Ectodermal cell (in vitro differentiated cells): ENCODE measurements around the gene TATDN2.

ENCODE experiments used
- H3K27ac ChIP-seq: 2 replicates; pipeline ENCODE4 v1.7.0; 2013; ENCODE audit warnings: mild to moderate bottlenecking, low read depth, low read length; ENCODE audit not compliant: insufficient read depth, poor library complexity, severe bottlenecking
- H3K27me3 ChIP-seq: 2 replicates; pipeline ENCODE4 v1.7.0; 2013; ENCODE audit warnings: mild to moderate bottlenecking, low read length; ENCODE audit not compliant: insufficient read depth, control insufficient read depth, poor library complexity, severe bottlenecking
- H3K36me3 ChIP-seq: one replicate; pipeline ENCODE4 v1.7.0; 2013; ENCODE audit warnings: low read length; ENCODE audit not compliant: control insufficient read depth, insufficient read depth
- H3K4me1 ChIP-seq: one replicate; pipeline ENCODE4 v1.7.0; 2013; ENCODE audit warnings: low read length; ENCODE audit not compliant: control insufficient read depth, insufficient read depth
- H3K4me3 ChIP-seq: 2 replicates; pipeline ENCODE4 v1.7.0; 2013; ENCODE audit warnings: low read depth, low read length, control low read depth; ENCODE audit not compliant: insufficient read depth
- H3K9me3 ChIP-seq: 2 replicates; pipeline ENCODE4 v1.7.0; 2013; ENCODE audit warnings: mild to moderate bottlenecking, low read length, moderate library complexity; ENCODE audit not compliant: control insufficient read depth
- WGBS, 2 experiments: methylation state at CpG; one replicate each; pipeline ENCODE4 v1.1.7; 2013; ENCODE audit warnings: missing lambda C conversion rate in 2 of 2; 5-methylcytosine and 5-hydroxymethylcytosine counted together

Gene TATDN2

GRCh38 chr3:10303785-10304184, 55.5 kb downstream of the TATDN2 start:
- H3K4me3 ChIP-seq: no peak overlapping the region
- H3K27ac ChIP-seq: no peak overlapping the region
- H3K9me3 ChIP-seq: no peaks in the 10 kb centered on the region
- 88 to 89% methylated on average over 8 of the region's 8 CpGs for WGBS, 2 experiments
- H3K36me3 ChIP-seq: peaks cover 44% of the 10 kb centered on the region
- no peaks in the 10 kb centered on the region for H3K4me1 ChIP-seq
- H3K27me3 ChIP-seq: no peaks in the 10 kb centered on the region

GRCh38 chr3:10304905-10305304, 56.6 kb downstream of the TATDN2 start:
- Histone ChIP-seq H3K9me3 (no peaks in the 10 kb centered on the region), H3K4me3 (no peak overlapping the region), H3K27me3 (no peaks in the 10 kb centered on the region), H3K4me1 (no peaks in the 10 kb centered on the region), H3K36me3 (peaks cover 40% of the 10 kb centered on the region), H3K27ac (no peak overlapping the region)
- 79 to 87% methylated on average over 8 of the region's 8 CpGs for WGBS, 2 experiments

GRCh38 chr3:10305331-10305902, 57.2 kb downstream of the TATDN2 start:
- Histone ChIP-seq H3K36me3 (peaks cover 40% of the 10 kb centered on the region), H3K27ac (no peak overlapping the region), H3K27me3 (no peaks in the 10 kb centered on the region), H3K4me1 (no peaks in the 10 kb centered on the region), H3K4me3 (no peak overlapping the region), H3K9me3 (no peaks in the 10 kb centered on the region)
- 95 to 97% methylated on average over 4 of the region's 4 CpGs for WGBS, 2 experiments

GRCh38 chr3:10306156-10306555, 57.9 kb downstream of the TATDN2 start:
- Histone ChIP-seq H3K4me3 (no peak overlapping the region), H3K36me3 (peaks cover 36% of the 10 kb centered on the region), H3K27me3 (no peaks in the 10 kb centered on the region), H3K27ac (no peak overlapping the region), H3K4me1 (no peaks in the 10 kb centered on the region), H3K9me3 (no peaks in the 10 kb centered on the region)
- WGBS, 2 experiments: 95 to 98% methylated on average over 3 of the region's 3 CpGs

GRCh38 chr3:10308678-10309077, 60.4 kb downstream of the TATDN2 start:
- Histone ChIP-seq H3K27me3 (no peaks in the 10 kb centered on the region), H3K9me3 (no peaks in the 10 kb centered on the region), H3K4me1 (no peaks in the 10 kb centered on the region), H3K4me3 (no peak overlapping the region), H3K27ac (no peak overlapping the region), H3K36me3 (peaks cover 35% of the 10 kb centered on the region)
- 93 to 96% methylated on average over 7 of the region's 7 CpGs for WGBS, 2 experiments

- Histone ChIP-seq H3K27me3 (no peaks in the 10 kb centered on the region), H3K4me3 (no peak overlapping the region), H3K9me3 (no peaks in the 10 kb centered on the region), H3K27ac (no peak overlapping the region), H3K36me3 (peaks cover 30% of the 10 kb centered on the region), H3K4me1 (no peaks in the 10 kb centered on the region)
- 74 to 75% methylated on average over 4 of the region's 4 CpGs for WGBS, 2 experiments
Measured at GRCh38 chr3:10309736-10310135, 61.5 kb downstream of the TATDN2 start.

GRCh38 chr3:10310578-10310977, 62.3 kb downstream of the TATDN2 start:
- Histone ChIP-seq H3K4me1 (no peaks in the 10 kb centered on the region), H3K27ac (no peak overlapping the region), H3K9me3 (no peaks in the 10 kb centered on the region), H3K36me3 (peaks cover 26% of the 10 kb centered on the region), H3K4me3 (no peak overlapping the region), H3K27me3 (no peaks in the 10 kb centered on the region)
- WGBS, 2 experiments: 100% methylated on average over 1 to 2 of the region's 2 CpGs

- Histone ChIP-seq H3K36me3 (peaks cover 30% of the 10 kb centered on the region), H3K9me3 (no peaks in the 10 kb centered on the region), H3K27me3 (no peaks in the 10 kb centered on the region), H3K4me3 (no peak overlapping the region), H3K4me1 (no peaks in the 10 kb centered on the region), H3K27ac (no peak overlapping the region)
- 94 to 95% methylated on average over 13 of the region's 13 CpGs for WGBS, 2 experiments
Measured at GRCh38 chr3:10311710-10312109, 63.5 kb downstream of the TATDN2 start.

- no peaks in the 10 kb centered on the region for H3K9me3 ChIP-seq
- no peak overlapping the region for H3K27ac ChIP-seq
- peaks cover 32% of the 10 kb centered on the region for H3K36me3 ChIP-seq
- no peaks in the 10 kb centered on the region for H3K27me3 ChIP-seq
- H3K4me3 ChIP-seq: no peak overlapping the region
- 95 to 96% methylated on average over 10 of the region's 10 CpGs for WGBS, 2 experiments
- H3K4me1 ChIP-seq: no peaks in the 10 kb centered on the region
Measured at GRCh38 chr3:10312391-10312790, 64.1 kb downstream of the TATDN2 start.

GRCh38 chr3:10312861-10313260, 64.6 kb downstream of the TATDN2 start:
- Histone ChIP-seq H3K36me3 (peaks cover 36% of the 10 kb centered on the region), H3K27ac (no peak overlapping the region), H3K27me3 (no peaks in the 10 kb centered on the region), H3K4me1 (no peaks in the 10 kb centered on the region), H3K4me3 (no peak overlapping the region), H3K9me3 (no peaks in the 10 kb centered on the region)
- WGBS, 2 experiments: 92 to 96% methylated on average over 3 of the region's 3 CpGs

GRCh38 chr3:10315101-10315500, 66.8 kb downstream of the TATDN2 start:
- Histone ChIP-seq H3K27ac (no peak overlapping the region), H3K9me3 (no peaks in the 10 kb centered on the region), H3K27me3 (no peaks in the 10 kb centered on the region), H3K36me3 (peaks cover 37% of the 10 kb centered on the region), H3K4me1 (no peaks in the 10 kb centered on the region), H3K4me3 (no peak overlapping the region)
- WGBS, 2 experiments: 94 to 96% methylated on average over 12 to 14 of the region's 14 CpGs
